ENCODE measurements around the gene CCDC112. TPM values are rescaled to one million over a fixed set of nuclear protein-coding genes. Genes with fewer than 3 reads are reported as not detected.

Gene CCDC112
- total and polyA plus RNA-seq, 2 of the 13 experiments (the other 11 are each of a cell fraction or from before 2014, with no cell fraction given), result 1.1 to 2.8 TPM

DNA sequence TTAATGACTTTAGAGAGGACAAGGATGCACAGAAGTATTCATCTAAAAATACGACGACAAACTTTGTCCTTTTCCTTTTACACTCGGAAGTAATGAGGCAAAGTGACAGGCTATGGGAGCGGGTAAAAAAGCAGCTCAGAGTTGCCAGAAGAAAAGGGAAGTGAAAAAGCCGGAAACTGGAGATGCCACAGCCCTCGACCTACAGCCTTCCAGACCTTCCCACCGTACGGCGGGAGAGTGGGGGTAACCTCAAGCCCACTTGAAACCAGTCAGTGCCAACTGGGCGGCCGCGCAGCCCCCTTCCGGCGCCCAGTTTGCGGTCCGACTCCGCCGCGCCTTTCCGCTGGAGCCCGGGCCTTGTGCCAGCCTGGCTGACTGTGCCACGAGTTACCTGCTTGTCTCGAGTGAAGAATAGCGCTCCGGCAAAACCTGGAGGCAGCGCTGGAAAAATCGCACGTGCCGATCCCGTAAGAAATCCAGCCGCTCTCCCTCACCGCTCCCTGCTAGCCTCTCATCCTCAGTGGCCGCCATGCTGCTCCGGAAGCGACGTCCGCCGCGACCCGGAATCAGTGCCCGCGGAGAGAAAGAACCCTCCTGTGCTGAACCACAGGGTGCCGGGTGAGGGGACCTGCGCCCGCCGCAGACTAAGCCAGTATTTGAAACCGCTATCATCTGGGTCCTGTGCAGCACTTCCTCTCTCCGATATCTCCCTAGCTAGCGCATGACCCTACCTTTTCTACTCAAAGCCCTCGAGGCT is 34.0 kb downstream of the CCDC112 start, which contains the start of gene PGGT1B (continued):
- TF ChIP-seq HOXA5 (CRISPR knock-in tag; IDR thresholded peaks at IDR 0.05), result peak; percentile 78; the same call in 1 of the 2 replicates
- TF ChIP-seq ESRRA (CRISPR knock-in tag; IDR thresholded peaks at IDR 0.05; ENCODE audit: low read depth), result peak; percentile 19; the same call in 1 of the 2 replicates
- TF ChIP-seq SIX4 (CRISPR knock-in tag; IDR thresholded peaks at IDR 0.05), result peak; percentile 33; the same call in 1 of the 2 replicates
- TF ChIP-seq ZNF205 (CRISPR knock-in tag; IDR thresholded peaks at IDR 0.05), result 0 out of 2 replicates have a peak, but pooled peaks have one; percentile 18
- no peak for TF ChIP-seq ZKSCAN1 (IDR thresholded peaks at IDR 0.05; ENCODE audit: low read length)
- no peak for TF ChIP-seq ZSCAN12 (CRISPR knock-in tag; IDR thresholded peaks at IDR 0.05)
- TF ChIP-seq ZNF672 (CRISPR knock-in tag; IDR thresholded peaks at IDR 0.05), result no peak
- TF ChIP-seq NFIC (IDR thresholded peaks at IDR 0.05; ENCODE audit: low read length), result no peak
- TF ChIP-seq RBM22 (optimal IDR thresholded peaks at IDR 0.05; ENCODE audit: low read length), result peak; percentile 32
- TF ChIP-seq SIN3A (IDR thresholded peaks at IDR 0.05; ENCODE audit: borderline replicate concordance, low read depth, low read length), result peak; percentile 44; the same call in 1 of the 2 replicates
- no peak for TF ChIP-seq SYNCRIP (IDR thresholded peaks at IDR 0.05; ENCODE audit: insufficient read depth, low read depth, low read length)
- TF ChIP-seq BCL3 (CRISPR knock-in tag; IDR thresholded peaks at IDR 0.05), result peak; percentile 65; the same call in 1 of the 2 replicates
- TF ChIP-seq TGIF2 (CRISPR knock-in tag; IDR thresholded peaks at IDR 0.05), result no peak
- TF ChIP-seq AHR (CRISPR knock-in tag; IDR thresholded peaks at IDR 0.05), result peak; percentile 89; the same call in 1 of the 2 replicates
- TF ChIP-seq ZNF263 (CRISPR knock-in tag; IDR thresholded peaks at IDR 0.05), result peak; percentile 62; the same call in 1 of the 2 replicates
- TF ChIP-seq AGO1 (IDR thresholded peaks at IDR 0.05; ENCODE audit: low read depth, low read length, poor library complexity, severe bottlenecking), result peak; percentile 54
- TF ChIP-seq CBFB (CRISPR knock-in tag; IDR thresholded peaks at IDR 0.05), result peak; percentile 70
- TF ChIP-seq MED8 (CRISPR knock-in tag; IDR thresholded peaks at IDR 0.05; ENCODE audit: insufficient replicate concordance), result peak; percentile 82
- TF ChIP-seq HNRNPLL (IDR thresholded peaks at IDR 0.05; ENCODE audit: low read depth, low read length, poor library complexity, severe bottlenecking), result peak; percentile 77
- TF ChIP-seq JUN (CRISPR knock-in tag; IDR thresholded peaks at IDR 0.05), result no peak
- 0 out of 2 replicates have a peak, but pooled peaks have one; percentile 44 for TF ChIP-seq AFF4 (CRISPR knock-in tag; IDR thresholded peaks at IDR 0.05)
- TF ChIP-seq, protein P1, sequence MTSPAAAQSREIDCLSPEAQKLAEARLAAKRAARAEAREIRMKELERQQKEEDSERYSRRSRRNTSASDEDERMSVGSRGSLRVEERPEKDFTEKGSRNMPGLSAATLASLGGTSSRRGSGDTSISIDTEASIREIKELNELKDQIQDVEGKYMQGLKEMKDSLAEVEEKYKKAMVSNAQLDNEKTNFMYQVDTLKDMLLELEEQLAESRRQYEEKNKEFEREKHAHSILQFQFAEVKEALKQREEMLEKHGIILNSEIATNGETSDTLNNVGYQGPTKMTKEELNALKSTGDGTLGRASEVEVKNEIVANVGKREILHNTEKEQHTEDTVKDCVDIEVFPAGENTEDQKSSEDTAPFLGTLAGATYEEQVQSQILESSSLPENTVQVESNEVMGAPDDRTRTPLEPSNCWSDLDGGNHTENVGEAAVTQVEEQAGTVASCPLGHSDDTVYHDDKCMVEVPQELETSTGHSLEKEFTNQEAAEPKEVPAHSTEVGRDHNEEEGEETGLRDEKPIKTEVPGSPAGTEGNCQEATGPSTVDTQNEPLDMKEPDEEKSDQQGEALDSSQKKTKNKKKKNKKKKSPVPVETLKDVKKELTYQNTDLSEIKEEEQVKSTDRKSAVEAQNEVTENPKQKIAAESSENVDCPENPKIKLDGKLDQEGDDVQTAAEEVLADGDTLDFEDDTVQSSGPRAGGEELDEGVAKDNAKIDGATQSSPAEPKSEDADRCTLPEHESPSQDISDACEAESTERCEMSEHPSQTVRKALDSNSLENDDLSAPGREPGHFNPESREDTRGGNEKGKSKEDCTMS (CRISPR knock-in tag; conservative IDR thresholded peaks at IDR 0.05), result no peak
- peak; percentile 94; the same call in 1 of the 2 replicates for TF ChIP-seq KAT7 (CRISPR knock-in tag; IDR thresholded peaks at IDR 0.05; ENCODE audit: borderline replicate concordance)
